Stimulated activated CD4-positive, alpha-beta T cell treated with anti-CD3 and anti-CD28 coated beads, Interleukin-15, amount 100 ng/mL, for 48 hours (primary cell): ENCODE data around the gene CTSH.
"Not testable (repeated sequence)": the region's sequence is repeated elsewhere in the genome, so short reads cannot be mapped to it uniquely, and the experiment has no call there.

Source experiments
- DNase-seq, 2 donors: peaks; one replicate each; pipeline ENCODE4 v3.0.0-alpha.2; 2020; ENCODE audit warnings: low read depth in 2 of 2

The CTSH gene

DNA sequence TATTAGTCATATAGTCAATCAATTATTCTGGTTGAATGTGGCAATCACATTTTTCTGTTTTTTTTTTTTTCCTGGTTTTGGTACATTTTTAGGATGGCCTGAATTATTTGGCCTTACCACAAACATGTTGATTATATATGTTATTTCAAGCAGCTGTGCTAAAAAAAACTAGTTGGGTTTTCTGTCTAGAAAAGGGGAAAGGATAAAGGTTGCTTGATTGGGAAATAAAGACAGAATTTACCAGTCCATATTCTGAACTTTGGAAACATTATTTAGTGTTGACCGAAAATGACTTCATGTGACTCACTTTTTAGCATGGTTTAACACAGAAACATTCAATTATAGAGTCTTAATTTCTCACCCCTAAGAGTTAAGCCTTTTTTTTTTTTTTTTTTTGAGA is 64.0 kb downstream of the CTSH start:
- DNase-seq = no peak

DNA sequence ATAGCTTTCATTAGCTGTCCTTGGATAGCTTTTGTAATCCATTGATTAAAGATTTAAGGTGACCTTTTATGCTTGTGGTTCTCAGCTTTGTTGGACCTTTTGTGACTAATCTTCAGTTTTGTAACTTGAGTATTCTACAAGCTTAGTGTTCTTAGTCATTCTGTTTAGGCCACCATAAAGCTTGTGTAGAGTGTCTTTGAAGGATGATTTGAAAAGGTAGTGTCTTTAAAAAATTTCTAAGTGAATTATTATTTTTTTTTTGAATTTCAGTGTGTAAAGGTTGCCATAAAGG is 64.7 kb downstream of the CTSH start:
- DNase-seq = no peak

DNA sequence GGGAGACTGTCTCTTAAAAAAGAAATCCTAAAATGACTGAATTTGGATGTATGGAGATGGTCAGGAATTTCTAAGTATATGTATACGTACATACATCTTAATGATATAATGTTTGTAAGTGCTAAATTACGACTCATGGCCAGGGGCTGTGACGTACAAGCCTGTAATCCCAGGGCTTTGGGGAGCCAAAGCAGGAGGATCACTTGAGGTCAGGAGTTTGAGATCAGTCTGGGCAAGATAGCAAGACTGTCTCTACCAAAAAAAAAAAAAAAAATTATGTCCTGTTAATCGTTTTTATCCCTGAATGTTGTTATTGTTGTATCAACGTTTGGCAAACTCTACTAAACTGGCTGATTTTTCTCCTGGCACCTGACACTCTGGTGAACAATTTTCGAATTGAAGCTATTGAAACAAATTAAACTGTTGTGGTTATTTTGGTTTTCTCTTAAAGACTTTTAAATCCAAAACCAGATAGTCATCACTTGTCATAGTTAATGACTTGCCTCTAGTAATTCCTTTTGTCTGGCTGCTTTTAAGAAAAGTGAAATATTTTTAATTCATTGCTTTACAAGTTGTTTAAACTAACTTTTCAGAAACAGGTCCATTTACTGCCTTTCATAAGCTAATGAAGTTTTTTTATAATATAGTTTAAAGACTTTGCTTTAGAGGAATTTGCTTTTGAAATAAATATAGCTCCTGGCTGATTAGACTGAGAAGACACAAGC is 65.2 kb downstream of the CTSH start:
- DNase-seq = no peak

DNA sequence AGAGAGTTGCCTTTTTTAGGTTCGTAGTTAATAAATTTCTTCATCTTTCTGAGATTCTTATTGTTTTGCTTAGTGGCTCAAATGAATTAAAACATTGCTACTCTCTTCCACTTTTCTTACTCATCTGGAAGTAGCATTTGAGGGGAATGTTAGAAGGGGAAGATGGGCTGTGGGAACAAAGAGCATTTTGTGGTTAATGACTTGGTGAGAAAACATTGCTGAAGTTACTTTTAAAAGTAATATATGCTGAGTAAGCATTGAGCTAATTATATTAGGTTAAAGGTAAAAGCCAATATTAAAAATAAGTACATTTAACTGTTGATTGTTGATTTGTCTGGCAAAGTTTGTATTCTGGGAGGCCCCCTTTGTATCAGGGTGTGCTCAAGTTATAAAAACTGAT is 66.5 kb downstream of the CTSH start:
- no peak for DNase-seq

DNA sequence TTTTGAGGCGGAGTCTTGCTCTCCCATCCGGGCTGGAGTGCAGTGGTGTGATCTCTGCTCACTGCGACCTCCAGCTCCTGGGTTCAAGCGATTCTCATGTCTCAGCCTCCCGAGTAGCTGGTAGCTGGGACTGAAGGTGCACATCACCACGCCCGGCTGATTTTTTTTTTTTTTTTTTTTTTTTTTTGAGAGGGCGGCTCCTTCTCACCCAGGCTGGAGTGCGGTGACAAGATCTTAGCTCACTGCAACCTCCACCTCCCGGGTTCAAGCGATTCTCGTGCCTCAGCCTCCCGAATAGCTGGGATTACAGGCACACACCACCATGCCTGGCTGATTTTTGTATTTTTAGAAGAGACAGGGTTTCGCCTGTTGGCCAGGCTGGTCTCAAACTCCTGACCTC is 67.9 kb downstream of the CTSH start:
- DNase-seq = not testable (repeated sequence)

DNA sequence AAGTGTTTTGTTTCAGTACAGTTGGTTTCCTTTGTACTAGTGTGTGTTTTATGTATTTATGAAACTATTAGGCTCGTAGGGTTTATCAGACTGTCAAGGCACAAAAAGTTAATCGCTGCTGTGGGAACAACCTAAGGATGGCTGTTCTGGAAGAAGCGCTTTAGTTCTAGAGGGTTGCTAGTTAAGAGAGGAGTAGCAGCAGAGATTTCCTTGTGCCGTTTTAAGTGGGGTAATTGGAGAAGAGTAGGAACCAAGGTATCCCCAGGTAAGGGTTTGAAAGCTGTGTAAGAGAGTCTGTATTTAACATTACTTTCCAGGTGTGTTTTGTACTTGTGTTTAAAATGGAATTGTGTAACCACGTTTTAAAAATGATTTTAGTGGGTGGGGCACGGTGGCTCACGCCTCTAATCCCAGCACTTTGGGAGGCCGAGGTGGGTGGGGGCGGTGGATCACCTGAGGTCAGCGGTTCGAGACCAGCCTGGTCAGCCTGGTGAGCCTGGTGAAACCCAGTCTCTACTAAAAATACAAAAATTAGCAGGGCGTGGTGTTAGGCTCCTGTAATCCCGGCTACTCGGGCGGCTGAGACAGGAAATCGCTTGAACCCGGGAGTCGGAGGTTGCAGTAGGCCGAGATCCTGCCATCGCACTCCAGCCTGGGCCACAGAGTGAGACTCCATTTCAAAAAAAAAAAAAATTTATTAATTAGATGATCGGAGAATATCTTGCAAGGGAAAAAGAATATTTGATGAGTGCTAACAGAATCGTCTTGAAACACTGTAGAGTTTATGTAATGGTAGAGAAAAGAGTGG is 69.5 kb downstream of the CTSH start:
- DNase-seq = no peak

DNA sequence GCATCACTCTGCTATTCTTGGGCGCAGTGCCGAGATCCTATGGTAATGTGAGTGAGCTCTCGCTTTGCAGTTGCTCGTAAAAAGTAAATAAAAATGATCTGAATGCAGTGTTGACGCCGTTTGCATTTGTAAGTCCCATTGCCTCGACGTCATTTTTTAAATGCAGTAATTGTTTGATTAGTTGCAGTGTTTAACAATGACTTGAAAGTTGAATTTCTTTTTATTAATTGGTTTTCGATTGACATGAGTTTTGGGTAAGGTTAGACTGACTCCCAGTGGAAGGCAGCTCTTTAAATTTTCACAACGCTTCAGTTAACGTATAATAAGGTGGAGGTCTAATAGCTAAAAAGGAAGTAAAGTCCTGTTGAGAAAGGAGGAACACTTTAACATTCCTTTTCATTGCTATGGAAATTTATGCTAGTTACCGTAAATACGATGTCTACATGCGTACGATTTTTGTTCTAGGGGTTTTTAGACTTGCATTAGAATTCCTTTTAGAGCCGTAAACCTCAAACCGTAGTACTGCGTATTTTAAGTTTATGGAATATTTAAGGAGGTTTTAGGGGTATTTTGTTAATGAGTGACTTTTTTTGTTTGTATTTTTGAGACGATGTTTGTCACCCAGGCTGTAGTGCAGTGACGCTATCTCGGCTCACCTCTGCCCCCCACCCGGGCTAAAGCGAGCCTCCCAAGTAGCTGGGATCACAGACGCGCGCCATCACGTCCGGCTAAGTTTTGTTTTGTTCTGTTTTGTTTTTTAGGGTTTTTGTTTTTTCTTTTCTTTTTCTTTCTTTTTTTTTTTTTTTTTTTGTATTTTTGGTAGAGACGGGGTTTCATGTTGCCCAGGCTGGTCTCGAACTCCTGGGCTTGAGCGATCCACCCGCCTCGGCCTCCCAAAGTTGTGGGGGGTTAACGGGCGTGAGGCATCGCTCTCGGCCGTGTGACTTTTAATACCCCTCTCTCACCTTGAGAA is 70.8 kb downstream of the CTSH start:
- DNase-seq = no peak

DNA sequence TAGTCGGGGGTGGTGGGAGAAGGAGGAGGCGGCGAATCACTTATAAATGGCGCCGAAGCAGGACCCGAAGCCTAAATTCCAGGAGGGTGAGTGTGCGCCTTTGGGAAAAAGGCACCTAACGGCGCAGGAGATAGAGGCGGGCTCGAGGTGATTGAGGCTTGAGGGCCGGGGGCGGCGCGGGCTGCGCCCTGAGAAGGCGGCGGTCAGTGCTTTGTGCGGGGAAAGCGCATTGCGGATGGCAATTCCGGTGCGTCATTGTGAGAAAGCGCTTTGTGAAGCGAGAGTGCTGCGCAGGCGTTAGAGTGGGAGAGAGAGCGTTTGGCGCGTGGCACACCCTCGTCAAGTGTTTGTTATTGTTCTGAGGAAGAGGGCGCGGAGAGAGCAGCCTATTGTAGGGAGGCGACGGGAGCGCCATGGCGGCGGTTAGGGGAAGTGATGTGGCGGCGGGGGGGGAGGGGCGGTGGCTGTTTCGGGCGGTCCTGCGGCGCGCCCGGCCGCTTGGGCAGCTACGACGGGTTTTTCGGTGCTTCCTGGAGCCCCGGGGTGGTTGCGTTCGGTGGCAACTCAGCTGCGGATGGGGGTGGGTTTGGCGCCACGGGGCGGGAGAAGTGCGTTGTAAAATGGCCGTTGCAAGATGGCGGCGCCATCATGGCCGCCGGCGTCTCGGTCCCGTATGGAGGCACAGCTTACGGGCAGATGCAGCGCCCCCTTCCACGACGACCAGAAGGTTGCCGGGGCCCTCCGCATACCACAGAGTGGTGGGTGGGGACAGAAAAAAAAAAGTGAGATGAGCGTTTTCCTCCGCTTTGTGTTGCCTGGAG is 71.7 kb downstream of the CTSH start:
- peak; percentile 89 for DNase-seq

DNA sequence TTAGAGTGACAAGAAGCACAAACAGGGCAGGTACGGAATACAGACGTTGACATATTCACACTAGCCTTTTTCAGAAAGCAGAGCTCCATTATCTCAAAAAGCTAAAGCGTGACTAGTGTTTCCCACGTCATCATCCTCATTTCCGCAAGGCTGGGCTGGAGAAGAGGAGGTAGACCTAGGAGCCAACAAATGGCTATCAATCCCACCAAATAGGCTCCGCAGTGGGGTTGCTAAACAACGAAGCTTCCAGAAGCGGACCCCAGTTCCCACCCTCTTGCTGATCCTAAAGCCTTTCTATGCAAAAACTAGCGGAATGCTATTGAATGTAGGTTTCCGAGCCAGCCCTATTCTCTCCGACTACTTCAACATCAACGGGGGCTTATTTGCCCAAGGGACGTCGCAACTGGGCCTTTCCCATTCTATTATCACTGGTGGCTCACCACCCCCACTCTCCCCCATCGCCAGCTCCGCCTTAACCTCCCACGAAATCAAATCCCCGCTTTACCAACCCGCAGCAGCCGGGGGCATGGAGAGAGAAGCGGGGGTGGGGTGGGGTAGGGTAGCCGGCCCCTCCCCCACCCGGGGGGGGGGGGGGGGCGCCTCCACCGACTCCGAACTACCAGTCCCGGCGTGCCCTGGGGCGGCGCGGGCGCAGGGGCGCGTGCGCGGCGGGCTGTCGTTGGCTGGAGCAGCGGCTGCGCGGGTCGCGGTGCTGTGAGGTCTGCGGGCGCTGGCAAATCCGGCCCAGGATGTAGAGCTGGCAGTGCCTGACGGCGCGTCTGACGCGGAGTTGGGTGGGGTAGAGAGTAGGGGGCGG is 72.5 kb downstream of the CTSH start, which contains the start of gene MORF4L1:
Gene MORF4L1 (plus strand): TSS at position 736 of the 817 bp plus-strand sequence. CDS start 128 bp downstream, outside the sequence.
- DNase-seq = peak; percentile 91 to 94

DNA sequence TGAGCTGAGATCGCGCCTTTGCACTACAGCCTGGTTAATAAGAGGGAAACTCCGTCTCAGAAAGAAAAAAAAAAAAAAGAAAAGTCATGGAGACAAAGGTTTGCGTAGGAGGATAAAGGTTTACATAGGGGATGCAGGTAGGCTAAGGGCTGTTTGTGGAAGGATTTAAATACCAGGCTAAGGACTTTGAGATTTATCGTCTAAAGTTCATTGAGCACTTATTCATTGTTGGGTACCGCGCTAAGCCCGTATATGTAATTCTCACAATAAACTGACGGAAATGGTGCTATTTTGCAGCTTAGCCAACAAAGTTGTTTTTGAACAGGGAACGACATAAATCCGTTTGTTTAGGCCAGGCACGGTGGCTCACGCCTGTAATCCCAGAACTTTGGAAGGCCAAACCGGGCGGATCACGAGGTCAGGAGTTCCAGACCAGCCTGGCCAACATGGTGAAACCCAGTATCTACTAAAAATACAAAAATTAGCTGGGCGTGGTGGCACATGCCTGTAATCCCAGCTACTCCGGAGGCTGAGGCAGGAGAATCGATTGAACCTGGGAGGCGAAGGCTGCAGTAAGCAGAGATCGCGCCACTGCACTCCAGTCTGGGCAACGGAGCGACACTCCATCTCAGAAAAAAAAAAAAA is 73.2 kb downstream of the CTSH start:
- not testable (repeated sequence) for DNase-seq
